Left forelimb (tissue), 1 donor: ENCODE results near the gene KLHL25.

Experiments
- DNase-seq: peaks from one replicate; pipeline ENCODE4 v3.0.0-alpha.2; 2018; ENCODE audit warnings: low spot score

The KLHL25 gene

DNA sequence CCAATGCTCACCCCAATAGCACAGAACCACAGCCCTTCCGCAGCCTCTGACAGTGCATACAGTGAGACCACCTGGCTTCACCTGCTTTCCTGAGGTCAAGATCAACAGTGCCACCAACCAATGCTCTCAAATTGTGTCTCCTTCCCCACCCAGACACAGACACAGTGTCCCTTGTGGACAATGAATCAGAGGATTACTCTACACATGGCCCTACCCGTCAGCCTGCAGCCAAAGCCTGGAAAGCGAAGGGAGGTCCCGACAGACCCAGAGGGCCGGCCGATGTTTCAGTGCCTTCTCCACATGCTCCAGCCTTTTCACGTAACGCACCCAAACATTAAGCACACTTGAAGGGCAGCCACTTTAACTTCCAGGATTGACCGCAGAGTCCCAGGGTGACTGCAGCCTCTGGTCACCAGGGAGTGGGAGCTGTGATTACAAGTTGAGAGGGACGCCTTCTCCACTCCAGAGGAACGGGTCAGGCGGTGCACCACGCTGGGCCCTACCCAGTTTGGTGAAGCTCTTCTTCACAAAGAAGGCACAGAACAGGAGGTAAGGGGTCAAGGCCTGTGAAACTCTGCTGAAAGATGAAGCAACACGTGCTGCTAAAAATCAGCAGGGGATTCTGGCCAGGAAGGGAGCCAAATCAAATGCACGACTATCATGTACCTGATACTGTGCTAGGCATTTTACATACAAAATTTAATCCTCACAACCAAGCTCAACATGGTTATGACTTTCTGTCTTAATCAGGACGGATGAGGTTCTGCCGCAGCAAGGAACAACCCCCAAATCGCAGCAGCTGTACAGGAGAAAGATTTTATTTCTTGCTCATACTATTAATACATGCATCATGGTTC lies 17.2 kb downstream of the KLHL25 start:
- DNase-seq: no peak

DNA sequence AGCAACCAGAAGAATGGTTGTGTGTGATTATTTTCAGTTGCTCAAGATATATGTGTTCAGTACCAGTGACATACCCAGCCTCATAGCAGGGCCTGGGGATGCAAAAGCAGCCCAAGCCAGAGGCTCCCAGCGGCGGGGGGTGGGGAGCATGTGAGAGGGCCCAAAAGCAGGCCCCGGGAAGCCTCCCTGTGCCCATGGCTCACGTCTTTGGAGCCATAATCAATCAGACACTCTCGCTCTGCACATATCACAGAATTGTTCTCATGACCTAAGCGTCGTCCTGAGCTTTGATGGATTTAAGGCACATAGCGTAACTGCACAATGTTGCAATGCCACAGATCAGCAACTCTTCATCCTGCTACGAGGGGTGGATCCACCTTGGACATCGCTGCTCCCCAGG lies 20.8 kb downstream of the KLHL25 start:
- no peak for DNase-seq

DNA sequence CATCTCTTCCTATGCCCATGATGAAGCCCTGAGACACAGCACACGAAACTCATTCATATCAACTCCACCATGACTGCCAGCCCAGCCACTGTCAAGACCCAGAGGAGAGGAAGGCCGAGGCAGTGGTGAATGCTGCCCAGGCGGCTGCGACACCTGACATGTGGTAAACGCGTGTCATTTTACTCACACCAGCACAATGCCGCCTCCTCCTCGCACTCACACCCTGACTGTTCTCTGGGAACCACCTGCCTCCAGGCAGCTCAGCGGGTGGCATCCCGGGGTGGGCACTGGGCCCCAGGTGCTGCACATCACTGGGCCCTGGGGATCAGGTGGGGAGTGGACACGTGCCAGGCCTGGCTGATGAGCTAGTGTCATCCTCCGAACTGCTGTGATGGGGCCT lies 21.5 kb downstream of the KLHL25 start:
- no peak for DNase-seq

DNA sequence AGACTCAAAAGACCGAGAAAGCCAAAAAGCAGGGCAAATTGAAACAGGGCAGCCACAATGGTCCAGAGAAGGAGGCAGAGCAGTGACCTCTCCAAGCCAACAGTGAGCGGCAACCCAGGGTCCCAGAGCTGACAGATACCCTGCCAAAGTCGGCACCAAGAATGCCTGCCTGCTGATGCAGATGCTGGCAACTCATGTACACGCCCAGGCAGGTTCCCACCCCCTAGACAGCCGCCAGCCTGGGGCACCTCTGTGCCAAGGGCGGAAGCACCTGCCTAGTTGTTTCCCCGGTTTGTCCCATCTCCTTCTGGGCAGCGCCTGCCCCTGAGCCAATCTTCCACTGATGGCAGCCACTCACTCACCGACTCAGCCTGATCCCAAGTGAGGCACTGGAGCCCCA lies 22.1 kb downstream of the KLHL25 start:
- no peak for DNase-seq

DNA sequence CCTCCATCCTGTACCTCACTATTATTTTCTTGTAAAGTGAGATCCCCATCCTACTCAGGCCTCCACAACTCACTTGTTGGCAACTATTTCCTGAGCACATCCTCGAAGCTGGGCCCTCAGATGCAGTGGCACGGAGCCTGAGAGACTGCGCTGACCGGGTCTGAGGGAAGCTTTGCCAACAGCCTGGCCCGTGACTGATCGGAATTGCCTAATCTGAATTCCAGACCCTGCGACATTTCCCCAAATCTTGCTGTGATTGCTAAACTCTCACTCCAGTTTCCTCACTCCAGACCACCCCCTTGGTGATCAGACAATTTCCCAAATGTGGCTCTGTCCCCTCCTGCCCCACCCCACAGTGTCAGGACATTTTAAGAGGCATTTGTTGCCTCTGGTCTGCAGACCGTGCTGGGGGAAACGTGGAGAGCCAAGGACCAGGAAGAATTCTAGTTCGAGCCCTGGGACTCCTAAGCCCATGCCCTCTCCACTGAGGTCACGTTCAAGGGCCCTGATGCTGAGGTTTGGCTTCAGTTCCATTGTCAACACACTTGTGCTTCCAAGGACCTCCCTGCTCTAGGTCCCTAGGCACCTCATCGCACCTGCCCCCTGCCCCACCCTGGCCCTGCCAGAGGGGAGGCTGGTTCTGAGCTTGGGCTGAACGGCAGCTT lies 22.8 kb downstream of the KLHL25 start:
- DNase-seq: no peak

DNA sequence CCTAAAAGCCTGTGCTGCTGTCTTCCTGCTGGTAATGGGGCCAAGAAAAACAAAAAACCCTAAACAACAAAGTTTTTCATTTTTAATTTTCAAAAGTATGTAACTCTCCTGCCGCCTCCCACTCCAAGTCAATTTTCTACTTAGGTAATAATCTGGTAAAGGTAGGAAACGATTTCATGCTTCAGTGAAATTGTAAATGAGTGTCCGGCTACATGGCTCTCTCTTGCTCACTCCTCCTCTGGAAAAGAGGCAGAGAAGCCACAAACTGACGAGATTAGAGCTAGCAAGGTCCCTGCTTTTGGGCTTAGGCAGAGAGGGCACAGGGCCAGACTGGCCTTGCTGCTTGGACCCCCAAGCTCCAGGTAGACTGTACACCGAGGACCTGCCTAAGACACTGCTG lies 23.5 kb downstream of the KLHL25 start:
- DNase-seq: no peak

DNA sequence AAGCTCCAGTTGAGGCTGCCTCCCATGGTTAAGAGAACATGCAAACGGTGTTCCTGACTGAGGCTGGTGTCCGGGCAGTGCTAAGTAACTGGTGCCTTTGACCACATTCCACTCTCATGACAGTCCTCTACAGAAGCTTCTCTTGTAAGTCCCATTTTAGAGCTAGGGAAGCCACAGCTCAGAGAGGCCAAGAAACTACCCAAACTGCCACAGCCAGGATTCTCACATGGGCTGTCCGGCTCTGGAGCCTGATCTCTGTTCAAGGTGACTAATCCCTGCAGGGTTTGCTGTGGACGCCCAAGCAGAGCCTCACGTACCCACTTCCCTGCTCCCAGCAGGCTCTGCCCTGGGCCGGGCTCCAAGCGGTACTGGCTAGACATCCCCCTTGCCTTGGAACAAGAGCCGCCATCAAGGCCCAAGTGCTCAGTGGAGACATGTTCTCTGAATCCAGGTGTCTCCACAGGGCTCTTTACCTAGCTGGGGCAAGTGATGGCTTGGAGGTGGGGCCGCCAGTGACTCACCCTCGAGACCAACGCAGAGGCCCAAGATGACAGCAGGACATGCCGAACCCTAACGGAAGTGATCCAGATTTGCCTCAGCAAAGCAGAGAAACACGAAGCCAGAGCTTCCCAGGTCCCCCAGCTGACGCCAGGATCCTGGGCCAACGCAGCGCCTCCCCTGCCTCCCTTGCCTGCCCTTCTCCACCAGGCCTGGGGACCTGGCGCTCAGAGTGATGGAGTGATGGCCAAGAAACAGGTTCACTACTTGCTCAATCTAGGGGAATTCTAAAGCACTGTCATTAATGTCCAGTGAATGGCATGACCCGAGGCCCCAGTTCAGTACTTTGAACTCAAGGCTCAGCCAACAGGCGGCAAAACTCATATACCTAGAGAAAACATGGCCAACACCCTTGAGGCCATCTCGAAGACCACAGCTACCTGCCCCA lies 24.4 kb downstream of the KLHL25 start:
- no peak for DNase-seq

DNA sequence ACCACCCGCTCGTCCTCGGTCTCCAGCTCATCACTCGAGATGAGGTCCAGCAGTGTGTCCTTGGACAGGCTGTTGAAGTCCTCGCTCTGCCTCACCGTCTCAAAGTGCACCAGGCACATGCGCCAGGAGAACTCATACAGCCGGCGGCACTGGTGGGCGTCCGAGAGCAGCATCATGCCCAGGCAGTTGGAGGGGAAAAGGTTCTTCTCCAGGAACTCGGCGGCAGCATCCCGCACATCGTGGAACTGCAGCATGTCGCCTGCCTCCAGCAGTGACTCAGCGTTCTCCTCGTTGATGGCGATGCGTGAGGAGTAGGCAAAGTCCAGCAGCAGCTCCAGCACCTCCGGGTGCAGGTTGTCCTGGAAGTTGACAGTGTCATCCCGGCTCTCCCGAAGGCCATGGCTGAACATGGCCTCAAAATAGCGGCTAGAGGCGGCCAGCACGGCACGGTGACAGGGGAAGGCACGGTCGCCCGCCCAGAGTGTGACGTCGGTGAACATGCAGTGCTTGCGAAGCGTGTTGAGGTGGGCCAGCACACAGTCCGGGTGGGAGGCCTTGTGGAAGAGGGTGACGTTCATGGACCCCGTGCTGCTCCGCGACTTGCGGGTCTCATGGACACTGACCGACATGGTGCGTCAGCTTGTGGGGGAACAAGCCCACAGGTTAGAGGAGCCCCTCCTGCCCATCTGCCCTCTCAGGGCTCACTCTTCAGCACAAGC lies 25.4 kb downstream of the KLHL25 start:
- DNase-seq: no peak

DNA sequence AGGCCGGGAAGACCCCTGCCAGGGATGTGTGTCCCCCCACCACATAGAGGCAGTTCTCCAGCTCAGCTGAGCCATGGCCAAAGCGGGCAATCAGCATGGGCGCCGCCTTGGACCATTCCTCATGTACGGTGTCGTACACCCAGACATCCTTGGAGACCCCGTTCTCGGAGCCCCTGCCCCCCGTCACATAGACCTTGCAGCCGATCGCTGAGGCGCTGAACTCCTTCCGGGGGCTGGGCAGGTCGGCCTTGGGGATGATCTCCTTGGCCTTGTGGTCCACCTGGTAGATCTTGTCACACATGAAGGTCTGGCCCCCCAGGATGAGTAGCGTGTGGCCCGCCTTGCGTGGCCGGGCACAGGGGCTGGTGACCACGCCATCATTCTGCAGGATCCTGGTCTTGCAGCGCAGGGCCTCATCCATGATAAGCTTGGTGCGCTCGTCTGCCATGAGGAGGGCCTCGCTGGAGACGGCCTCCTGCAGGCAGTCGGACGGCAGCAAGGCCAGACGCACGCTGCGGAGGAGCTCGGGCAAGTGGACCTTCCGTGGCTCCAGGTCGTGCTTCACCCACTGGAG lies 26.0 kb downstream of the KLHL25 start:
- DNase-seq: no peak

DNA sequence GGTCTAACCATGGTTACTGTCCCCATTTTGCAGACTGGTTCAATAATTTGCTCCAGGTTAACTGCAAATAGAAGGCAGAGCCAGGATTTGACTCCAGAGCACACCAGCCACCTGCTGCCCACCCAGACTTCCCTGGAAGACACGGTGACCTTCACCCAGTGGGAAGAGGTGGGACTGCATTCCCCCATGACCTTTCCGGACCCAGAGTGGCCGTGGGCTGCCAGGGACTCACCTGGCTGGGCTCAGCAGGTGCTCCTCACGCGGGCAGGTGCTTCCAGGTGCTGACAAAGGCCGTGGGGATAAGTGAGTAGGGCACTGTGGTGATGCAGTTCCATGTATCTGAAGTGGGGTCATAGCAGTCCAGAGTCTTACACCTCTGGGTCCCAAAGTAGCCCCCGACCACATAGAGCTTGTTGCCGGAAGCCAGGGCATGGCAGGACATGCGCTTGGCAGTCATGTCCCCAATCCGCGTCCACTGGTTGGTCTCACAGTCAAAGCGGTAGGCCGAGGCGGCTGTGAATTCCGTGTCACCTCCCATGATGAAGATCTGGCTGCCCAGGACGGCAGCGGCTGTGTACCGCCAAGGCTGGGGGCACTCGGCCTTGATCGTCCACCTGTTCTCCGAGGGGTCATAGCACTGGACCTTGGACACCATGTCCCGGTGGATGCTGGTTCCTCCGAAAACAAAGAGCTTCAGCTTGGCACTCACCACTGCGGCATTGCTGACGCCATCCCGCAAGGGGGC lies 26.8 kb downstream of the KLHL25 start:
- no peak for DNase-seq

DNA sequence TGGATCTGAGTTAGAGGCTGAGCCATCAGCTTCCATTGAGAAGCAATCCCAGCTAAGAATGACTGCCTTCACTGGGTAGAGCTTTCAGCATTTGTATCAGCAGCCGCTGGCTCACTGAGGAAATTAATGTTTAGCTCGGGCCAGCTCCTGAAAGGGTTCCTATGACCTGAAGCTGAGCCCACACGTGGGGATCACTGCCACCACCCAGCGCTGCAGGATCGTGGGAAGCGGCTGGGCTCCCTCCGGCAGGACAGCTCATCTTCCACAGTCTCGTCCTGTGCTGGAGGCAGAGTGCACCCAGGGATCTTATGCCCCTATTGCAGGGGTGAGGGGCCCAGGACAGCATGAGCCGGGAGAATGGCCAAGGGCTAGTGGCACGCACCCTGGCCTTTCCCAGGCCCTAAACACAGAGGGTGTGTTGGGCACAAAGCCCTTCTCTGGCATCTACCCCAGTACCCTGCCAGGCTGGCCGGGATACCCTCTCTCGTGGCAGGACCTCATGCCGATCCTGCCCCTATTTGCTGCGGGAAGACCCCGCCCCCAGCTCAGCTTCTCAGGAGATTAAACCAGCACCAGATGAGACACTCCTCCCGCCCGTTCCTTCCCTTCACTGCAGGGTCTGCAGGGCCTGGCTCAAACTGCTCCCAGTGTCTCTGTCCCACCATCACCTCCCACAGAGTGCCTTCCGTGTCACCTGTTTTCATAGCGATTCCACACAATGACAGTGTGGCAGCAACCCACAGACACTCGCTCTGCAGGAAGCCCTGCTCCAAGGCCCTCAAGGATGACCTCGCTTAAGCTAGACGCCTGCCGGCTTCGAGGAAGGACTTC lies 28.5 kb downstream of the KLHL25 start:
- DNase-seq: no peak

DNA sequence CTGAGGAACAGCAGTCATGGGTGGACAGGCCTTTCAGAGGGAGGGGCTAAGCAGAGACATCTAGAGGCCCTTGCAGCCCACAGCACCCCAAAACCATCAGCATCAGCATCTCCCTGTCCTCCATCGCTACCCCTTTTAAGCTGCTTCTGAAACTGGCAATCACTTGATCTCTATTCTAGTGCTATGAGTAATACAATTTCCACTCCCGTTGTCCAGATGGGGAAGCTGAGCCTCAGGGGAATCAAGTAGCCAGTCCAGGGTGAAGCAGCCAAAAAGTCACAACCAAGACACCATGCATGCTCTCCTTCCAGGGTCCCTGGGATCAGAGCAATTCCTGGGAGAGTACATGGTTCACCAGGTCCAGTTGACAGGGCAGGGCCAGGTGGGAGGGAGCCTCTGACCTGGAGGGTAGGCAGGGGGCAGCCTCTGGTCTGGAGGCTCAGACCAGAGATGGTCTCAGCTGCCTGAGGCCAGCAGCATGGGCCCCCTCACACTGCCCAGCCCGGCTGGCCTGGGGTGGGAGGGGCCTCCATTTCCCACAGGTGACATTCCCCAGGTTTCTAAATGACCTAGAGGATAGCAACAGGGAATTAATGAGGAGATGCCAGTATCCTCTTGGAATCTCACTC lies 30.0 kb downstream of the KLHL25 start:
- DNase-seq: no peak

DNA sequence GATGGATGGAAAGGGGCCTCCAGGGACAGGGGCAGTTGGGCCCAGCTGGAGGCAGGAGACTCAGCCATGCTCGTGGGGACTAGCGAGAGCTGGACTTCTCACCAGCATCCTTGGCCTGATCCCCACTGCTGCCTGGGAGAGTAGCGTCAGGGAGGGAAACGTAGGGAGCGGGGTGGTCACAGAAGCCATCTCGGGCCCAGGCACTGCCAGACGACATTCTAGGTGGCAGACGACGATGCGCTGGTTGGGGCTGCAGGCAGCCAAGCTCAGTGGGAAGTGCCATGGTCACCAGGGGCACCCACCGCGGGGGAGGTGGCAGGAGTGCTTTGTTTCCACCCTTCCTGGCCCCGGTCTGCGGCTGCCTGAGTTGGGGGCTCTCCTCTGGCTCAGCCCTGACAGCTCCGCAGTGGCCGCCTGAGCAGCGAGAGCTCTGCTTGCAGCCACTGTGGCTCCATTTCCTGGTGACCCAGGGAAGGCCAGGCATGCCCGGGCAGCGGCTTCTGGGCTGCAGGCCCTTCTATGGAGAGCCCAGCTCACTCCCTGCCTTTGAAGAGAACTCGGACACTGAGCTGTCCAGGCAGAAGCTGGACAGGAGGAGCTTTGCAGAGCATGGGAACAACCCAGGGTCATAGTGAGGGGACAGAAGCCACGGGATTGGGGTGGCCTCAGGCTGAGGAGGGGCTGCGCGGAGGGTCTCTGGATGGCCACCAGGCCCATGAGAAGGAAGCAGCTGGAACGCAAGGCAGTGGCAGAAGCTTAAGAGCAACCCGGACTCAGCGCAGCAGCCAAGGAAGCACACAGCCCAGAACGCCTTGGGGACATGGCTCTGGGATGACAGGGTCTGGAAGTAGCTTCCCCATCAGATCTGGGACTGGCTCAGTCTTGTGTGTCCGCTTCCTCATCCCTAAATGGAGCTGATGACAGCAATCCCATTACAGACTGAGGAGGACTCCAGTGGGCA lies 30.8 kb downstream of the KLHL25 start:
- no peak for DNase-seq

DNA sequence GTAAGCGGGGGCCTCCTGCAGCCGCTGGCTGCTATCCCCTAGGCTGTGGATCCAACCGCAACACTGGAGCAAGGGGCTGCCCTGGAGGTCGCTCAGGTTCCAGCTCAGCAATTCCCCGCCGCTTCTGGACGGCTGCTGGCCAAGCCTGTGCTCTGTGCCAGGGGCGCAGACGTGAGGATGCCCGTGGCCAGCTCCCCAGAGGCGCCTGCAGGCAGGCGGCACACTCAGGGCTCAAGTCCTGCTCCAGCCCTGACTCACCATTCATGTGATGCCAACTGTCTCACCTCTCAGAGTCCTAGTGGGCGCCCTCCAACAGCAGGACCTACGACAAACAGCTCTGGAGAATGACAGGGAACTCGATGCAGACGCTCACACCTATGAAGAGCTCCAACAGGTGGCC lies 31.6 kb downstream of the KLHL25 start:
- DNase-seq: no peak

DNA sequence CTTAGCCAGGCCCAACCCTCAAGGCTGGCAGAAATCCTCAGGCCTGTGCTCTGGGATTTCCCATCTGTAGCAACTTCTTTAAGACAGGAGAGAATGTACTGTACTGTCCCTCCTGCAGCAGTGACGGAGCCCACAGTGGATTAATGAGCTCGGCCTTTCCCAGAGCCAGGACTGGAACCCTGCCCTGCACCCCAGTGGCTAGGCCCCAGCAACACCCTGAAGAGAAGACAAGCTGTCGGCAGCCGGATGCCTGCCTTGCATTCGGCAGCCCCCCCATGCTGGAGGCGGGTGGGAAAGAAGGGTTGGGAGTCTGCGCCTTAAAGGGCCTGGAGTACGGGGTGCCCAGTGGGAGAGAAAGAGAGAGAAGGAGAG lies 32.0 kb downstream of the KLHL25 start:
- no peak for DNase-seq

DNA sequence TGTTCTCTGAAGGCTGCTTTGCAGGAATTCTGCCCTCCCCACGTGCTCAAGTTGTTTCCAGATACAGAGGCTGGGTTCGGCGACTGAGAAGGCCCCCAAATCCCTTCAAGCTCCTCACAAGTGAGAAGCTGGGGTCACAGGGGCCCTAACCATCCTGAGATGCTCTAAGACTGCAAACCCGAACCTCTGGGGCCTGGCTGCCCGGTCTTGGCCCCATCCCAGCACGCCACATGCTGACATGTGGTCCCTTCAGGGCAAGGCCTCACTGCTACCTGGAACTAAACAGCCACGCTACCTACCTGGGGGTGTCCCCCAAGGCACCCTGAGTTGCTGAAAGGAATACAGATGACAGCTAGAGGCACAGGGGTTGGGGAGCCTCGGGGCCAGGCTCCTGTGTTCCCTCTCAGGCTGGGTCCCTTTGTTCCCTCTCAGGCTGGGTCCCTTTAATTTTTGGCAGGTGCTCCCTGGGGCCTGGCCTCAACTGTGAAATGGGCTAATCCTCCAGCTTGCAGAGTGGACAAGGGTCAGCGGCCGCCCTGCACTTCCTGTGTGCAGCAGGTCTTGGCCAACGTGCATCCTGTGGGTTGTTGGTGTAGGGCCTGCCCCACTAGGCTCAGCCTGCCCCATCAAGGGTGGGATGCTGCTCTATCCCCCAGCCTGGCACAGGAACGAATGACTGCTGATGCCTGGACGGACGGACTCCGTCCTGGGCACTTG lies 32.5 kb downstream of the KLHL25 start:
- DNase-seq: no peak

DNA sequence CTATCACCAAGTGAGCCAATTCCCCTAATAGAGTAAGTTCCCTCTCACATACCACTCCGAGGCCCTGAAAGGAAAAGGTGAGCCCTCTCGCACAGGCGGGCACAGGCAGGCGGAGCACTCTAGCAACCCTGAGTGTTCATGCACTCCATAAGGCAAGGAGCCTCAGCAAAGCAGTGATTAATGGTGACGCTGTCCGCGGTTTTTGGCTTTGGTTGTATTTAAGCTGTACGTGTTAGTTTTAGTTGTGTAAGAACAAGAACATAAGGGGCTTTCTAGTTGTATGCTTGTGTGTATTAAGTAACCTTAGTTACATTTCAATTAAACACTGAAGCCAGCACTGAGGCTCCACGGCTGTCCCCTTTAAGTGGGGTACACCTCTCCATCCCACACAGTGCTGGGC lies 33.1 kb downstream of the KLHL25 start:
- no peak for DNase-seq
